ENCODE data around the gene CD300LG.

The CD300LG gene

DNA sequence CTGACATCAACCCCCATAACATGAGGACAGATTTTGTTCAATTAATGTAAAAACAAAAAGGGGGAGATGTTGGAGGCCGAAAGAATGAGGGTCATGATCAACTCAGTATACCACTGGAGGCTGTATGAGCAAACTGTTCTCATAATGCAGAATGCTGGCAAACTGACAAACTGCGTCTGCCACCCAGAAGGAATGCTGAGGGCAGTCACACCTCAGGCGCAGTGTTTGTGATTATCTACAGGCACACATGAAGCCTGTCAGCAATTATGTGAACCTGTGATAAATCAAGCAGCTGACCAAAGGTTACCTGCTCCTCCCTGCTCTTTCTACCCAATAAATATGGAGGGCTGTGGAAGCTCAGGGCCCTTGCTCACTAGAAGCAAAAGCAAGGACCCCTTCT, 27.3 kb downstream of the CD300LG start:
- no peak for FAIRE-seq
- no peak for DNase-seq (ENCODE audit: insufficient read length, low spot score)
- TF ChIP-seq, protein P1, sequence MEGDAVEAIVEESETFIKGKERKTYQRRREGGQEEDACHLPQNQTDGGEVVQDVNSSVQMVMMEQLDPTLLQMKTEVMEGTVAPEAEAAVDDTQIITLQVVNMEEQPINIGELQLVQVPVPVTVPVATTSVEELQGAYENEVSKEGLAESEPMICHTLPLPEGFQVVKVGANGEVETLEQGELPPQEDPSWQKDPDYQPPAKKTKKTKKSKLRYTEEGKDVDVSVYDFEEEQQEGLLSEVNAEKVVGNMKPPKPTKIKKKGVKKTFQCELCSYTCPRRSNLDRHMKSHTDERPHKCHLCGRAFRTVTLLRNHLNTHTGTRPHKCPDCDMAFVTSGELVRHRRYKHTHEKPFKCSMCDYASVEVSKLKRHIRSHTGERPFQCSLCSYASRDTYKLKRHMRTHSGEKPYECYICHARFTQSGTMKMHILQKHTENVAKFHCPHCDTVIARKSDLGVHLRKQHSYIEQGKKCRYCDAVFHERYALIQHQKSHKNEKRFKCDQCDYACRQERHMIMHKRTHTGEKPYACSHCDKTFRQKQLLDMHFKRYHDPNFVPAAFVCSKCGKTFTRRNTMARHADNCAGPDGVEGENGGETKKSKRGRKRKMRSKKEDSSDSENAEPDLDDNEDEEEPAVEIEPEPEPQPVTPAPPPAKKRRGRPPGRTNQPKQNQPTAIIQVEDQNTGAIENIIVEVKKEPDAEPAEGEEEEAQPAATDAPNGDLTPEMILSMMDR (IDR thresholded peaks at IDR 0.05; ENCODE audit: insufficient read depth, missing control alignments): no peak

DNA sequence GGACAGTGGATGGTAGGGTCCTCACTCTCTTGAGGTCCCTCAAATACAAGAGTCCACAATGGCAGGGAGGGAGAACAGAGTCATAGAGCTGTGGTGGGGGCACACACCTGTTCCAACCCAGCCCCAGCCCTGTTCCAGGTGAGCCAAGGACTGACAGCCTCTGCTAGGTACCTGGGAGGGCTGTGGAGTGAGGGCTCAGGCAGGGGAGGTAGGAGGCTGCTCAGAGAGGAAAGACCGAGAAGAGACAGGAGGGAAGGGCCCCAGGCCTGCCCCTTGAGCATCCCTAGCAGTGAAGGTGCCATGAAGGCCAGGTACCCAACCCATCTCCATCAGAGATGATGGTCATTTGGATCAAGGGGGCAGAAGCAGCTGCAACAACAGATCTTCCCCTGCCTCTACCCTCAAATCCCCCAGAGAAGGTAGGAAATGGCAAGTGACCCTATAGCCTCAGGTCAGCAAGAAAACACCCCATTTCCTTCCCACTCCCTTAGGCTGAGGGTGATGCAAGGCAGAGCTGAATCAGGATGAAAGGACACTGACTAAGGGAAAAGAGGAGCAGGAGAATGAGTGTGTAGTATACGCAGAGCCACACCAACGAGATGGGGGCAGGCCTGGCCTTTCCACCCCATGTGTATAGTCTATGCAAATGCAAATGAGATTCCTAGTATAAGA, 28.6 kb downstream of the CD300LG start:
- FAIRE-seq (no peak), DNase-seq (ENCODE audit: insufficient read length, low spot score) (no peak)
- TF ChIP-seq, protein P1 (IDR thresholded peaks at IDR 0.05; ENCODE audit: insufficient read depth, missing control alignments): no peak

DNA sequence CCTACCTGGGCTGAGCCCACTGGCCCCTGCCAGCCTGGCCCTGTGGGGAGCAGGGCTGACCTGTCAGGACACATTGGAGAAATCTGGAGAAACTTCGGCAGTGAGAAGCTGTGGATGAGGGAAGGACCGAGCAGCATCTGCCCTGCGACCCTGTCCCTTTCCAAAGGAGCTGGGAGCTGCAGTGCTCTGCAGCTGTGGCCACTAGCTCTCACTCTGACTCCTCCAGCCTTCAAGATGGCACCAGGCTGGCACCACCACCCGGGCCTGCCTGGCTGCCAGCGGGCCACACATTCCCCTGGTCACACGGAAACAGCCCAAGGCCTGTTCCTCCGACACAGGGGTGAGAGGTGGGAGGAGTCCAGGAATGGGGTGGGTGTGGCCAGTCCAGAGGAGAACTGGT, 30.1 kb downstream of the CD300LG start:
- no peak for DNase-seq (ENCODE audit: insufficient read length, low spot score)
- no peak for FAIRE-seq
- TF ChIP-seq, protein P1 (IDR thresholded peaks at IDR 0.05; ENCODE audit: insufficient read depth, missing control alignments): no peak

DNA sequence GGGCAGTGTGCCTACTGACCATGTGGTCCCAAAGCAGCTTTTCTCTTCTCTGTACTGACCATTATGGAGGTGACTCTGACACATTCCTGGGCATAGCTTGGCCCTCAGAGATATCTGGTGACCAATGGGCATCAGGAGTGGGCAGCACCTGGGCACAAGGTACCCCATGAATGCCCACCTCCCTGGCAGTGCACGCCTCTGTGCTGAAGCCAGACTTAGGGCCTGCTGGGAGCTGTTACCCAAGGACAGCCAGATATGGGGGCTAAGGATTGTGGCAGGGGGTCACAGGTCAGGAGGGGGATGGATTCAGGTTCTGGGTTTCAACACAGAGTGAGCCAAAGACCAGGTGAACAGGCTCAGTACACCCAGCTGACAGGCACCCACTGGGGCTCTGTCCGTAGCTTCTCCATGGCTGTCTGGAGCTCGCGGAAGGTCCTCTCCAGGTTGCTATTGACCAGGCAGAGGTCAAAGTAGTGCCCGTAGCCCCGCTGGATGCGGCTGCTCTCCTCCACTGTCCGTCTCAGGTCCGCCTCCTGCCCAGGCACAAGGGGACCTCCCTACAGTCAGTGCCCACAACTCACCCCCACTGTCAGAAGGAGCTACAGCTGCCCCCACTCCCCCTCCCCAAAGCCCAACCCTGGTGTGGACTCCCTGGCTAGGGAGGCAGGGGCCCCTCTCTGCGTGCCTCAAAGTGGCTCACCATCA, 30.6 kb downstream of the CD300LG start:
- DNase-seq (ENCODE audit: insufficient read length, low spot score) (no peak), FAIRE-seq (no peak)
- TF ChIP-seq, protein P1 (IDR thresholded peaks at IDR 0.05; ENCODE audit: insufficient read depth, missing control alignments): no peak

DNA sequence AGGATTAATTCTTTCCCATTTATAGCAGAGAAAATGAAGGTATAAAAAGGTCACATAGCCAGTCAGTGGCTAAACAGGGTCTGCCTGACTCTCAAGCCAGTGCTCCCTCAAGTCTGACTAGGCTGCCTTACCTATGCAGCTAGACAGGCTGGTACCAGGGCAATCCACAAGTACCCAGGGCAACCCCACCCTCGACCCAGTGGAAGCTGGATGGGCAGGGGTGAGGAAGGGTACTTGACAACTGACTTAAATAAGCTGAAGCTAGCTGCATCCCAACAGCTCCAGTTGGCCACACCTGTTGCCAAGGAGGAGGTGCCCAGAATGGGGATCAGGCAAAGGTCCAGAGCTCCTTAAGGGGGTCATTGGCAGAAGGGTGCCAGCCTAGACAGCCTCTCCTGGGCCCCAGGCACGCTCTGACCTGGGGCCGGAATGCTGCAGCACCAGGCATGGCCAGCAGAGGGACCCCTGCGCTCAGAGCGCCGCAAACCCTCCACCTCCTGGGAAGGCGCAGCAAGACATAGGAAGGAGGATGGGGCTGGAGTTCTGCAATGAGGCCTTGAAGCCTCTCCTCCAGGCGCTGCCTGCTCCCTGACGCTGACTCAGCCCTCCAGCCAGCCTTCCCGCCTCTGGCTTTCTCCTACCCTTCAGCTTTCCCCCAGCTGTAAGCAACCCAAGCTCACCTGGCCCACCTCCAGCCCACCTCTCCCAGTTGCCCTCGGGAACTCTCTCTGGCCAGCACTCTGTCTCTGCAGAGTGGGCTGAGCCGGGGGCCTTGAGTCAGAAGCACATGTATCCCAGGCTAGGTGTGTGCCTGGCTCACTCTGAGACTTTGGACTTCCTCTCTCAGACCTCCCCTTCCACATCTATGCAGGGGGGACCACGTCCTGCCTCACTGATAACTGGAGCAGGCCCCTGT, 31.5 kb downstream of the CD300LG start:
- DNase-seq (ENCODE audit: insufficient read length, low spot score): peak; percentile 94
- TF ChIP-seq, protein P1 (IDR thresholded peaks at IDR 0.05; ENCODE audit: insufficient read depth, missing control alignments): peak; percentile 94
- FAIRE-seq: no peak

DNA sequence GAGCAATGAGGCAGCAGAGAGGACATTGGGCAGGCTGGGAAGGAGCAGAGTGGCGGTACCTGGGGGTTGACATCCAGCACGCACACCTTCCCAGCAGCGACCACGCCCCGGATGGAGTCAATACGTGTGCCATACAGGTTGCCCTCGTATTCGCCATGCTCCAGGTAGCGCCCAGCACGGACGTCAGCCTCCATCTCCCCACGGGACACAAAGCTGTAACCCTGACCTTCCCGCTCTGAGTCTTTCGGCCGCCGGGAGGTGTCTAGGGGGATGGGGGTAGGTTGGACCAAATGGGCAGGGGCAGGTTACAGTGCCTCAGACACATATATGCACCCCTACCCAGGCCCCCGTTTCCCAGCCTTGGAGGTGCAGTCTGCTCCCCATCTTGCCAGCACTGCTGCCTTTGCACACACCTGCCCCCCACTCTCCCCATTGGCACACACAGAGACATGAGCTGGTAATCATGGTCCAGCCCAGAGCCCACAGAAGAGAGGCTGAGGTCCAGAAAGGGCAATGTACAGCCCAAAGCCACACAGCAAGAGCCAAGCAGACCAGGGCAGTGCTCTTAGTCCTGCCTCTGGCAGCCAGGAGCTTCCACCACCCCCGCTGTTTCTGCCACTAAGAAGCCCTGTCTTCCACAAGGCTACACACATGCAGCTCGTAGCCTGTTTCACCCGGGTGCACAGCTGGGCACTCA, 32.9 kb downstream of the CD300LG start:
- DNase-seq (ENCODE audit: insufficient read length, low spot score) (no peak), FAIRE-seq (no peak)
- TF ChIP-seq, protein P1 (IDR thresholded peaks at IDR 0.05; ENCODE audit: insufficient read depth, missing control alignments): no peak
